Panc1 (cell line): ENCODE measurements around the gene TUBGCP3.

ENCODE experiments used
- POLR2AphosphoS5 ChIP-seq: IDR thresholded peaks from 2 replicates; pipeline ENCODE4 v1.6.1; 2012; ENCODE audit warnings: mild to moderate bottlenecking, low read depth, low read length, moderate library complexity
- TCF7L2 ChIP-seq: IDR thresholded peaks from 2 replicates; pipeline ENCODE4 v1.6.1; 2011; ENCODE audit warnings: mild to moderate bottlenecking, low read depth, low read length, inconsistent platforms
- TF ChIP-seq, protein P1 (sequence below): fragments of 450-650 bp; IDR thresholded peaks from 2 replicates; pipeline ENCODE4 v1.5.1; 2017; ENCODE audit warnings: mild to moderate bottlenecking

DNA sequence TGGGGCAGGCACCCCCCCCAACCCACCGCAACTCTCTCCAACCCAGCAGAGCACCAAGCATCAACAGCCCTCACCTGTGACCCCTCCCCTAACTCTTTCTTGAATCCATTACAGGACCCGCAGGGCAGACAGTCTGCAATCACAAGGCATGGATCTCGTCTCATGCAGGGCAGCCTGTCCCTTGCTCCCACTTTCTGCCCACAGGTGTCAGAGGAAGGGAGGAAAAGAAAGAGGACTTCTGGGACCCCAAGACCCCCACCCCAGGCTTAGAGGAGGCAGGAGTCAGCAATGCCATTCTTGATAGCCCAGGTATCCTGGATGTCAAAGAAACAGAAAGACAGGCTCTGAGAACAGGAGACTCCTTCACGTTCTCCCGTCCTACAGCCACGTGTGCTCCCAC, 47.4 kb upstream of the TUBGCP3 start:
- TF ChIP-seq, protein P1, sequence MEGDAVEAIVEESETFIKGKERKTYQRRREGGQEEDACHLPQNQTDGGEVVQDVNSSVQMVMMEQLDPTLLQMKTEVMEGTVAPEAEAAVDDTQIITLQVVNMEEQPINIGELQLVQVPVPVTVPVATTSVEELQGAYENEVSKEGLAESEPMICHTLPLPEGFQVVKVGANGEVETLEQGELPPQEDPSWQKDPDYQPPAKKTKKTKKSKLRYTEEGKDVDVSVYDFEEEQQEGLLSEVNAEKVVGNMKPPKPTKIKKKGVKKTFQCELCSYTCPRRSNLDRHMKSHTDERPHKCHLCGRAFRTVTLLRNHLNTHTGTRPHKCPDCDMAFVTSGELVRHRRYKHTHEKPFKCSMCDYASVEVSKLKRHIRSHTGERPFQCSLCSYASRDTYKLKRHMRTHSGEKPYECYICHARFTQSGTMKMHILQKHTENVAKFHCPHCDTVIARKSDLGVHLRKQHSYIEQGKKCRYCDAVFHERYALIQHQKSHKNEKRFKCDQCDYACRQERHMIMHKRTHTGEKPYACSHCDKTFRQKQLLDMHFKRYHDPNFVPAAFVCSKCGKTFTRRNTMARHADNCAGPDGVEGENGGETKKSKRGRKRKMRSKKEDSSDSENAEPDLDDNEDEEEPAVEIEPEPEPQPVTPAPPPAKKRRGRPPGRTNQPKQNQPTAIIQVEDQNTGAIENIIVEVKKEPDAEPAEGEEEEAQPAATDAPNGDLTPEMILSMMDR = no peak
- TF ChIP-seq POLR2AphosphoS5 = no peak
- TF ChIP-seq TCF7L2 = no peak
